ENCODE results near the gene SEZ6L.

DNA sequence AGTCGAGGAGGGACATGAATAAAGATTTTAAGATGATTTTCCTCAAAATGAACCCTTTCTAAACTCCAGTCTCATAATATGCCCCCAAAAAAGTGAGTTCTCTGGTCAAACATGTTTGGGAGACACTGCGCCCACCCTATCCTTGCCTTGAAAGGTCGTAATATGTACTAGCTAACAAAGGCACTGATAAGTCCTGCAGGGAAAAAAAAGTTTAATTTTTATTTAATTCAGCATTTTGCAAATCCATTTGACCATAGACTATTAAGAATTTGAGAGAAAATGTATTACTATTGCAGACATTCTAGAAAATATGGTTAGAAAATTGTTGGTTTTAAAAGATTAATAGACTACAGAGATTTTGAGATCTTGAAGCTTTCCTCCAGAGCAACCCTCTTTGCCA, 139.2 kb downstream of the SEZ6L start:
- TF ChIP-seq YY1 (IDR thresholded peaks at IDR 0.05; ENCODE audit: insufficient read depth, insufficient read length) = no peak
- TF ChIP-seq ZNF274 (IDR thresholded peaks at IDR 0.05; ENCODE audit: low read depth, low read length) = no peak
